HepG2 (cell line): ENCODE data around the gene MRPL10. TPM values are rescaled to one million over a fixed set of nuclear protein-coding genes. Genes with fewer than 3 reads are reported as not detected.

Experiments
- ATAC-seq: fragments of 200-7000 bp; cut with Tn5 transposase; 3 replicates; pipeline ENCODE4 v1.9.1; 2020; ENCODE audit warnings: mild to moderate bottlenecking, moderate library complexity
- BruUV-seq: library from RNA; stranded (reverse); fragments of 400-500 nt; replicated peaks from 2 replicates; lab custom pipeline; 2021; lab: Mats Ljungman, UMichigan
- CTCF ChIA-PET: fragments of 300-600 bp; formaldehyde crosslinking; extraction: SDS; loops from one replicate; lab custom pipeline; 2021; ENCODE audit warnings: low total read pairs, inconsistent platforms, low intra/inter-chr PET ratio; lab: Yijun Ruan, JAX
- POLR2A ChIA-PET: fragments of 350-600 bp; sonication (Branson Sonifier 250); formaldehyde crosslinking; loops from one replicate; lab custom pipeline; 2020; ENCODE audit warnings: antibody characterized with exemption, inconsistent platforms; lab: Yijun Ruan, JAX
- DNase-seq: peaks from one replicate; pipeline ENCODE4 v3.0.0-alpha.2; 2015; ENCODE audit warnings: low spot score
- FAIRE-seq: peaks from 3 replicates; lab custom pipeline; 2011; peaks lifted over from hg19 to GRCh38; lab: Jason Lieb, UNC
- H2AFZ ChIP-seq: one replicate; pipeline ENCODE4 v1.6.1; 2011; ENCODE audit warnings: low read length, inconsistent platforms
- H3K27ac ChIP-seq: fragments of 300-600 bp; 3 replicates; pipeline ENCODE4 v1.8.0; 2011; ENCODE audit warnings: mixed run types, mild to moderate bottlenecking, mixed read lengths, low read length, inconsistent platforms; ENCODE audit not compliant: insufficient read depth; ENCODE audit errors: extremely low read length
- H3K27me3 ChIP-seq, 2 experiments: fragments of 200-600 bp in 1 of 2; 2 replicates in 1 of 2; 3 replicates in 1 of 2; pipeline versions ENCODE4 v1.6.0 to v1.8.0; 2011; ENCODE audit warnings: low read length in 2 of 2, mild to moderate bottlenecking in 2 of 2, moderate library complexity in 2 of 2, inconsistent platforms in 1 of 2; ENCODE audit not compliant: insufficient read depth in 2 of 2, control insufficient read depth in 1 of 2
- H3K36me3 ChIP-seq, 2 experiments: fragments of 200-600 bp in 1 of 2; replicated peaks in 1 of 2; 2 replicates in 1 of 2; 3 replicates in 1 of 2; pipeline versions ENCODE4 v1.5.1 to v1.8.0; 2011; ENCODE audit warnings: low read length in 2 of 2, inconsistent platforms in 1 of 2; ENCODE audit not compliant: insufficient read depth in 2 of 2, control insufficient read depth in 1 of 2
- H3K4me1 ChIP-seq: 2 replicates; pipeline ENCODE4 v1.5.1; 2012; ENCODE audit warnings: low read length, inconsistent platforms; ENCODE audit not compliant: insufficient read depth
- H3K4me2 ChIP-seq: 2 replicates; pipeline ENCODE4 v1.6.0; 2011; ENCODE audit warnings: low read depth, low read length, inconsistent platforms
- H3K4me3 ChIP-seq, 3 experiments: fragments of 200-600 bp in 1 of 3; sonication (generic), shearing (Covaris generic) in 1 of 3; replicated peaks in 1 of 3; 2 replicates each; pipeline ENCODE4 v1.5.1; 2011 to 2016; ENCODE audit warnings: low read length in 3 of 3, inconsistent platforms in 2 of 3, low read depth in 2 of 3, mild to moderate bottlenecking in 2 of 3, control low read depth in 1 of 3, mixed read lengths in 1 of 3; ENCODE audit not compliant: insufficient read depth in 1 of 3
- H3K79me2 ChIP-seq: one replicate; pipeline ENCODE4 v1.6.1; 2011; ENCODE audit warnings: low read length, inconsistent platforms; ENCODE audit not compliant: insufficient read depth
- H3K9ac ChIP-seq: 2 replicates; pipeline ENCODE4 v1.6.0; 2011; ENCODE audit warnings: mild to moderate bottlenecking, low read depth, low read length, inconsistent platforms; ENCODE audit not compliant: insufficient read depth
- H3K9me3 ChIP-seq: 2 replicates; pipeline ENCODE4 v1.5.1; 2012; ENCODE audit warnings: mild to moderate bottlenecking, low read length
- H4K20me1 ChIP-seq: 2 replicates; pipeline ENCODE4 v1.6.0; 2011; ENCODE audit warnings: inconsistent platforms, mild to moderate bottlenecking, low read length, moderate library complexity; ENCODE audit not compliant: insufficient read depth
- ADNP ChIP-seq: sonication (generic); formaldehyde crosslinking; IDR thresholded peaks from 2 replicates; pipeline ENCODE4 v1.4.0; 2020; ENCODE audit warnings: missing genetic modification reagents
- HDAC6 ChIP-seq: fragments of 200-600 bp; sonication (generic); IDR thresholded peaks from 2 replicates; pipeline ENCODE4 v1.7.0; 2017; ENCODE audit warnings: mild to moderate bottlenecking, antibody characterized with exemption, low read length, low read depth
- HHEX ChIP-seq: IDR thresholded peaks from 2 replicates; pipeline ENCODE4 v1.6.1; 2016; ENCODE audit warnings: control low read depth
- HOXA9 ChIP-seq: sonication (generic); formaldehyde crosslinking; IDR thresholded peaks from 2 replicates; pipeline ENCODE4 v1.8.1; 2022; ENCODE audit warnings: missing genetic modification reagents, mild to moderate bottlenecking, moderate library complexity, borderline replicate concordance
- MAFF ChIP-seq: IDR thresholded peaks from 2 replicates; pipeline ENCODE4 v1.6.1; 2011; ENCODE audit warnings: low read depth, low read length, improper control_type of control experiment
- MAFK ChIP-seq, 2 experiments: IDR thresholded peaks in 1 of 2; conservative IDR thresholded peaks in 1 of 2; 2 replicates each; pipeline ENCODE4 v1.6.1; 2011; ENCODE audit warnings: improper control_type of control experiment in 2 of 2, low read length in 2 of 2
- ZNF44 ChIP-seq: sonication (generic); formaldehyde crosslinking; IDR thresholded peaks from 2 replicates; pipeline ENCODE4 v1.5.1; 2020; ENCODE audit warnings: mild to moderate bottlenecking, missing genetic modification reagents
- ZNF598 ChIP-seq: sonication (generic); formaldehyde crosslinking; IDR thresholded peaks from 2 replicates; pipeline ENCODE4 v1.5.1; 2020; ENCODE audit warnings: mild to moderate bottlenecking, missing genetic modification reagents, borderline replicate concordance
- ZNF629 ChIP-seq: sonication (generic); formaldehyde crosslinking; conservative IDR thresholded peaks from 2 replicates; pipeline ENCODE4 v1.5.0; 2020; ENCODE audit warnings: missing genetic modification reagents
- ZNF709 ChIP-seq: sonication (generic); formaldehyde crosslinking; IDR thresholded peaks from 2 replicates; pipeline ENCODE4 v1.5.0; 2020; ENCODE audit warnings: mild to moderate bottlenecking, missing genetic modification reagents
- WGBS: methylation state at CpG from one replicate; pipeline ENCODE4 v1.1.6; 2017; ENCODE audit warnings: low lambda C conversion rate; 5-methylcytosine and 5-hydroxymethylcytosine counted together
- in situ Hi-C: cut with HindIII; loops from 2 replicates; pipeline ENCODE4 v1.10.0; 2017; ENCODE audit warnings: low pct_unique_long_range_greater_than_20kb; ENCODE audit not compliant: extremely low pct_ligation_motif_present
- intact Hi-C: fragments of 100-400 bp; cut with micrococcal nuclease; formaldehyde crosslinking; loops from one replicate; pipeline ENCODE4 v1.10.0; 2022; ENCODE audit not compliant: unreplicated experiment
- polyA plus RNA-seq, 8 experiments: library from polyadenylated mRNA; depleted of rRNA in 3 of 8; stranded (reverse) in 7 of 8; unstranded in 1 of 8; fragments of >200 nt; fragmentation: Illumina TruSeq in 4 of 8; extraction: Trizol in 4 of 8; gene quantifications; 2 replicates each; pipeline versions ENCODE4 v1.2.1 to v1.2.3, GENCODE V29; 2011 to 2016; ENCODE audit warnings: low read depth in 4 of 8, missing spikeins in 1 of 8, mixed read lengths in 1 of 8; ENCODE audit not compliant: insufficient read depth in 1 of 8
- total RNA-seq, 5 experiments: library from RNA; depleted of rRNA; stranded (reverse); fragments of >200 nt; fragmentation: Illumina TruSeq; extraction: Trizol; gene quantifications; 2 replicates each; pipeline ENCODE4 v1.2.3, GENCODE V29; 2016; ENCODE audit warnings: low read depth in 1 of 5
- TF ChIP-seq, protein P1 (sequence below): IDR thresholded peaks from 2 replicates; pipeline ENCODE4 v1.6.1; 2016; ENCODE audit warnings: mild to moderate bottlenecking

MRPL10 gene
- total and polyA plus RNA-seq, 2 of the 13 experiments (the other 11 are each of a cell fraction or from before 2014, with no cell fraction given): 56.7 to 149 TPM

DNA sequence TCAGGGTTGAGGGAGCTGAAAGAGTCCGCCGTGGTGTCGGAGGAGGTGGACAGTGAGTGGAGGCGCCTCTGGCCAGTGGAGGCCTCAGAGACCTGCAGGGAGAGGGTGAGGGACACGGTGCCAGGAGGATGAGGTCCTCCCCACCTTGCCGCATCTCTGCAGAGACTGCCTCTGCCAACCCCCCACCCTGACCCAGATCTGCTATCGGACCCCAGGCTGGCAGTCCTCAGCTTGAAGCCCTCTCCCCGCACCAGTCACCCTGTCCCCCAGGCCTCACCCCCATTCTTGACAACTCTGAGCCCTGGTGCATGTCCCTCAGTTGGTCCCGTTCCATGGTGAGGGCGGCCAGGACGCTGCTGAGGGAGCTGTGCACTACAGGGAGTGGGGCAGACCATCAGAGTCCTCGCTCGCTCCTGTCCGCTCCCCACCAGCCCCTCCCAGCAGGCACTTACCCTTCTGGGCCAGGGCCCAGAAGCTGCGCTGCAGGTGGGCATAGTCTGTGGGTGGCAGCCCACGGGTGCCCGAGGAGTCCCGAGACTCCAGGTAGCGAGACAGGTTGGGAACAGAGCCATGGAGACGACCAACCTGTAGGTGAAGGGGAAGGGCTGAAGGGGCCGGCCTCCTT, 15.1 kb downstream of the MRPL10 start (continued):
- TF ChIP-seq, protein P1, sequence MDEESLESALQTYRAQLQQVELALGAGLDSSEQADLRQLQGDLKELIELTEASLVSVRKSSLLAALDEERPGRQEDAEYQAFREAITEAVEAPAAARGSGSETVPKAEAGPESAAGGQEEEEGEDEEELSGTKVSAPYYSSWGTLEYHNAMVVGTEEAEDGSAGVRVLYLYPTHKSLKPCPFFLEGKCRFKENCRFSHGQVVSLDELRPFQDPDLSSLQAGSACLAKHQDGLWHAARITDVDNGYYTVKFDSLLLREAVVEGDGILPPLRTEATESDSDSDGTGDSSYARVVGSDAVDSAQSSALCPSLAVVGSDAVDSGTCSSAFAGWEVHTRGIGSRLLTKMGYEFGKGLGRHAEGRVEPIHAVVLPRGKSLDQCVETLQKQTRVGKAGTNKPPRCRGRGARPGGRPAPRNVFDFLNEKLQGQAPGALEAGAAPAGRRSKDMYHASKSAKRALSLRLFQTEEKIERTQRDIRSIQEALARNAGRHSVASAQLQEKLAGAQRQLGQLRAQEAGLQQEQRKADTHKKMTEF (CRISPR knock-in tag): no peak
- TF ChIP-seq ADNP (CRISPR knock-in tag) (no peak), ZNF709 (no peak), ZNF598 (CRISPR knock-in tag) (no peak), HDAC6 (no peak), HHEX (CRISPR knock-in tag) (no peak), ZNF44 (CRISPR knock-in tag) (no peak)
- TF ChIP-seq, all 625 proteins: peak for 0

DNA sequence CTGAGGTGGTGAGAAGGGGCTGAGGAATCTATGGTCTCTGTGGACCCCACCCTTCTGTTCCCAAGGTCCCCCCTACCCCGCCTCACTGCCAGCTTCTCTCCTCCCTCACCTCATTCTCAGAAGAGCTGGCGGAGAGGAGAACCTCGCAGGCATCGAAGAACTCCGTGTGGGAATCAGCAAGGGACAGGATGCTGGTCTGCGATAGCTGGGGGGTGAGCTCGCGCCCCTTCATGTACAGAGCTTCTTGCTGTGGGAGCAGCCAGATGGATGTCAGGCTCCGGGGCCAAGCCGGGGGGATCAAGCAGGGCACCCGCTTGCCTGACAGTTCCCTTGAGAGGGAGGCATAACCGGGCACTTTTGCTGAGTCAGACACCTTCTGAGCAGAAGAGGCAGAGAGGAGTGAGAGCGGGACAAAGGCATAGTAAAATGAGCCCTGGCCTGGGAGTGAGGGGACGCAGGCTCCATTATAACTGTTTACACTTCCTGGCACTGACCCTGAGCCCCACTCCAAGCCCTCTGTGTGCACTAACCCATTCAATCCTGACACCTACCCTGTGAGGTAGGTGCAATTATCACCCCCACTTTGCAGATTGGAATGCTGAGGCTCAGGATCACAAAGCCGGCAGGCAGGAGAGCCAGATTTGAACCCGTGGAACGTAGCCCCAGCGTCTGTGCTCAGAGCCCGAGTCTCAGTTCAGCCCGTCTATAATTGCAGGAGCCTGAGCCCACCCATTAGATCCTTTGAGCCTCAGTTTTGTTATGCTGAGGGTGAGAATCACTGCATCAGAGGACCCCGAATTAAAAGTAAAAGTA, 16.0 kb downstream of the MRPL10 start:
- H3K9me3 ChIP-seq: no peaks in the 10 kb centered on the region
- H3K4me2 ChIP-seq: no peak overlapping the region
- DNase-seq (no peak), ATAC-seq (no peak), FAIRE-seq (no peak)
- BruUV-seq: no TSS peak
- intact Hi-C loops (no loop called here), in situ Hi-C loops (no loop called here)
- H3K9ac ChIP-seq: no peak overlapping the region
- POLR2A ChIA-PET: interaction anchor here (1.0 kb wide), 1 partner anchor 16 kb away, joined by 4 read pairs; the partner anchor contains the start of genes LRRC46 and MRPL10
- CTCF ChIA-PET: no interaction called here
- WGBS: 91% methylated on average over 21 of the region's 21 CpGs
- H3K4me3 ChIP-seq: no peak overlapping the region
- H3K36me3 ChIP-seq: peaks cover 16 to 25% of the 10 kb centered on the region in 2 experiments; a peak in 4 of 5 replicates
- no peaks in the 10 kb centered on the region for H4K20me1 ChIP-seq
- no peaks in the 10 kb centered on the region for H3K27me3 ChIP-seq
- H3K4me1 ChIP-seq: peaks cover 10% of the 10 kb centered on the region
- no peaks in the 10 kb centered on the region for H3K79me2 ChIP-seq
- H2AFZ ChIP-seq: no peak overlapping the region
- no peak overlapping the region for H3K27ac ChIP-seq
- TF ChIP-seq MAFK (conservative IDR thresholded peaks at IDR 0.05 in 1 of 2, IDR thresholded peaks at IDR 0.05 in 1 of 2; ENCODE audit: low read length in 2 of 2): peak; percentile 48 to 72
- TF ChIP-seq HOXA9: no peak
- TF ChIP-seq MAFF: 0 out of 2 replicates have a peak, but pooled peaks have one; percentile 32
- peak; percentile 50; the same call in 1 of the 2 replicates for TF ChIP-seq ZNF629 (CRISPR knock-in tag)
